Measurements from ENCODE around the gene PABPC4L. TPM values are rescaled to one million over a fixed set of nuclear protein-coding genes. Genes with fewer than 3 reads are reported as not detected.
"Not testable (repeated sequence)": the region's sequence is repeated elsewhere in the genome, so short reads cannot be mapped to it uniquely, and the experiment has no call there.

PABPC4L gene
- 11.3 TPM for polyA plus RNA-seq (ENCODE audit: insufficient read length)
- long read RNA-seq, donor 1, full-length matches to known transcripts: 1 of 1 reads
- long read RNA-seq, donor 1, partial matches to known transcripts: 0 of 1 reads
- long read RNA-seq, donor 1, other reads (novel, unspliced or antisense): 0 of 1 reads
- long read RNA-seq, donor 2, full-length matches to known transcripts: 2 of 2 reads
- long read RNA-seq, donor 2, partial matches to known transcripts: 0 of 2 reads
- long read RNA-seq, donor 2, other reads (novel, unspliced or antisense): 0 of 2 reads
- long read RNA-seq, donor 3, full-length matches to known transcripts: 2 of 2 reads
- long read RNA-seq, donor 3, partial matches to known transcripts: 0 of 2 reads
- long read RNA-seq, donor 3, other reads (novel, unspliced or antisense): 0 of 2 reads
- long read RNA-seq, donor 4: 0 reads
- long read RNA-seq, donor 5, full-length matches to known transcripts: 1 of 1 reads
- long read RNA-seq, donor 5, partial matches to known transcripts: 0 of 1 reads
- long read RNA-seq, donor 5, other reads (novel, unspliced or antisense): 0 of 1 reads
- long read RNA-seq, donor 6, full-length matches to known transcripts: 2 of 2 reads
- long read RNA-seq, donor 6, partial matches to known transcripts: 0 of 2 reads
- long read RNA-seq, donor 6, other reads (novel, unspliced or antisense): 0 of 2 reads
- long read RNA-seq, donor 7, full-length matches to known transcripts: 3 of 3 reads
- long read RNA-seq, donor 7, partial matches to known transcripts: 0 of 3 reads
- long read RNA-seq, donor 7, other reads (novel, unspliced or antisense): 0 of 3 reads
- long read RNA-seq, donor 8, full-length matches to known transcripts: 2 of 2 reads
- long read RNA-seq, donor 8, partial matches to known transcripts: 0 of 2 reads
- long read RNA-seq, donor 8, other reads (novel, unspliced or antisense): 0 of 2 reads

- peak; percentile 77 for DNase-seq
These were observed at the start of gene PABPC4L for GRCh38 chr4:134201216-134202161. TSS of gene PABPC4L (minus strand) at chr4:134201789. CDS start at chr4:134201019, 770 bp downstream.

GRCh38 chr4:134251322-134251721, 49.7 kb upstream of the PABPC4L start:
- no peak for DNase-seq

GRCh38 chr4:134243742-134244713, 42.4 kb upstream of the PABPC4L start:
- no peak for DNase-seq

- no peak for DNase-seq
These were observed 17.5 kb upstream of the PABPC4L start for GRCh38 chr4:134219043-134219442.

GRCh38 chr4:134216411-134216810, 14.8 kb upstream of the PABPC4L start:
- DNase-seq: no peak

- DNase-seq: no peak
These were observed 14.2 kb upstream of the PABPC4L start for GRCh38 chr4:134215620-134216344.

- DNase-seq: not testable (repeated sequence)
These were observed 6.4 kb upstream of the PABPC4L start for GRCh38 chr4:134207955-134208354.

- no peak for DNase-seq
These were observed 772 bp upstream of the PABPC4L start for GRCh38 chr4:134202166-134202956.

- DNase-seq: no peak
These were observed 776 bp downstream of the PABPC4L start for GRCh38 chr4:134200811-134201215.

GRCh38 chr4:134189949-134190348, 11.6 kb downstream of the PABPC4L start:
- no peak for DNase-seq

GRCh38 chr4:134189480-134189879, 12.1 kb downstream of the PABPC4L start:
- no peak for DNase-seq

- no peak for DNase-seq
These were observed 22.9 kb downstream of the PABPC4L start for GRCh38 chr4:134178706-134179105.

GRCh38 chr4:134174271-134174670, 27.3 kb downstream of the PABPC4L start:
- DNase-seq: no peak

- DNase-seq: no peak
These were observed 41.4 kb downstream of the PABPC4L start for GRCh38 chr4:134160211-134160610.

- no peak for DNase-seq
These were observed 47.5 kb downstream of the PABPC4L start for GRCh38 chr4:134154097-134154496.

- no peak for DNase-seq
These were observed 53.6 kb downstream of the PABPC4L start for GRCh38 chr4:134147941-134148340.
